ENCODE data around the gene HDAC6. TPM values are rescaled to one million over a fixed set of nuclear protein-coding genes. Genes with fewer than 3 reads are reported as not detected.

The HDAC6 gene
- total RNA-seq: 42.8 and 51.6 TPM in 2 replicates

DNA sequence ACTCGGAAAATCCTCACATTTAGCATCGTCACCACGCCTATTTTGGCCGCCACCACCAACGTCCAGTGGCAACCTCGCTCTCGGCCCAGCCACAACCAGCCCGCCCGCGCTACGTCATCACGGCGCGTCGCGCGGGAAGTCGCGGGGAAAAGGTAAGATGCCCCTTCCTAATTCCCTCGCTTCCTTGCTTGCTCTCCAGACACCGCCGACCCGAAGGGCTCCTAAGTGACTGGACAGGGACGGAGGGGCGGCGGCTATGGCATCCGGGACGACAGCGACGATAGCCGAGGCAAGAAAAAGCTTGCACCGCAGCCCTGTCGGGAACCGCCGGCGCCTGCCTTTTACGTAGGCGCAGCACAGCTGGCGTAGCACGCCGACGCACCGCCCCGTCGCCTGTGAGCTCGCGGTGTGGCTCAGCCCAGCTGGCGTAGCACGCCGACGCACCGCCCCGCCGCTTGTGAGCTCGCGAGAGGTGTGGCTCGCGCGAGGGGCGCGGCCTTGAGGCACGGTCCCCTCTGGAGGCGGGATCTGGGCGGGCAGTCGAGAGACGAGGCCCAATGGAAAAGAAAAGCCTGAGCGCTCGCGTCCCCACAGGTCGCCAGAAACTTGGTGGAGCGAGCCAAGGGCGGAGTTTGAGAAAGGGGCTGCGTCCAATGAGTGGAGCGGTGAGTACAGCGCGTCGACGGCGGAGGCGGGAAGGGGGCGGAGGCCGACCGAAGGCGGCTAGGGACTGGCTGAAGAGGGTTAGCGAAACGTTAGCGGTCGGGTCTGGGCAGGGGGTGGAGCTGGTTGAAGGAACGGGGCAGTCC, at the start of gene HDAC6:
Gene HDAC6, plus strand, starts transcription at position 788 of the 809 bp plus-strand sequence. CDS start 626 bp downstream, outside the sequence.

DNA sequence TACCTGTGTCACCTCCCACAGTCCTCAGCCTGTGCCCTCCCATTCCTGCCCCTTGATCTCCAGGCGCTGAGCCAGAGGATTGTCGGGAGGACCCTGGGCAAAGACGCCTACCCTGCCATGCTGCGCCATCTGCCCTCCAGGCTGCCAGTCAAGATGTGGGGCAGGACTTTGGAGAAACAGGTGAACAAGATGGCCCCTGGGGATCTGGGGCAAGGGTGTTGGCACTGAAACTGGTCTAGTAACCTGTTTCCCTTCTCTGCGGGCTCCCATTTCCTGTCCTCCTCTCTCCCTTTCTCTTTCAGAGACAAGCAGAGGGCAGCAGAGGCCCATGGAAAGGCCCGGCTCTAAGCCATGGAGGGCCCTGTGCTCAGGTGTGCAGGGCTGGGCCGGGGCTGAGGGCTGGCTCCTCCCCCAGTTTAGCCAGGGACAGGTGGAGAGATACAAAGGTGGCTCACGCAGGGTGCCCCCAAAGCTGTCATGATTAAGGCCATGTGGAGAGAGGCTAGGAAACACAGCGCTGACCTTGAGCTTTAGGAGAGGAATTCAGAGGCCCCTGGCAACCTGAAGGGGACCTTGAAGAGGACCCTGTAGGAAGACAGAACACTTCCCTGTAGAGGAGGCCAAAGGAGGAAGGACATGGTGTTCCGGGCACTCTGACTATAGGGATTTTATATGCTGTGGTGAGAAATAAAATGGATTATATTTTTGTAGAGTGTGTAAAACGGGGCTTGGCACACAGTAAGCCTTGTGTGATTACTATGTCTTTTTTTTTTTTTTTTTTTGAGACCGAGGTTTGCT, 40.0 kb upstream of the HDAC6 start, which contains the start of gene GLOD5:
Gene GLOD5, plus strand, starts transcription at position 74 of the 798 bp plus-strand sequence. Its CDS starts 44 bp downstream, at position 118.

DNA sequence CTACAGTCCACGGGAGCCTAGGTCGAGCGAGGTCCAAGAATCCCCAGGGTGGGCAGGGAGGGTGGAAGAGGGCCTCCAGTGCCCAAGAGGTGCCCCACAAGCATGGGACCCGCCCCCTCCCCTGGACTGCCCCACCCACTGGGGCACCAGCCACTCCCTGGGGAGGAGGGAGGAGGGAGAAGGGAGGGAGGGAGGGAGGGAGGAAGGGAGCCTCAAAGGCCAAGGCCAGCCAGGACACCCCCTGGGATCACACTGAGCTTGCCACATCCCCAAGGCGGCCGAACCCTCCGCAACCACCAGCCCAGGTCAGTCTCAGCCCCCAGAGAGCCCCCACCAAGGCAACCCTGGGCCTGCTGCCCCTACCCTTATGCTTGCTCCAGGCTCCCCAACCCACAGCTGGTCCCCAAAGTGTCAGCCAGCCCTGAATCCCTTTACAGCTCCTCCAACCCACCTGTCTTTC, 15.5 kb upstream of the HDAC6 start, which contains the start of gene GATA1:
Gene GATA1, plus strand, starts transcription at position 250 of the 460 bp plus-strand sequence. CDS start 4,520 bp downstream, outside the sequence.

DNA sequence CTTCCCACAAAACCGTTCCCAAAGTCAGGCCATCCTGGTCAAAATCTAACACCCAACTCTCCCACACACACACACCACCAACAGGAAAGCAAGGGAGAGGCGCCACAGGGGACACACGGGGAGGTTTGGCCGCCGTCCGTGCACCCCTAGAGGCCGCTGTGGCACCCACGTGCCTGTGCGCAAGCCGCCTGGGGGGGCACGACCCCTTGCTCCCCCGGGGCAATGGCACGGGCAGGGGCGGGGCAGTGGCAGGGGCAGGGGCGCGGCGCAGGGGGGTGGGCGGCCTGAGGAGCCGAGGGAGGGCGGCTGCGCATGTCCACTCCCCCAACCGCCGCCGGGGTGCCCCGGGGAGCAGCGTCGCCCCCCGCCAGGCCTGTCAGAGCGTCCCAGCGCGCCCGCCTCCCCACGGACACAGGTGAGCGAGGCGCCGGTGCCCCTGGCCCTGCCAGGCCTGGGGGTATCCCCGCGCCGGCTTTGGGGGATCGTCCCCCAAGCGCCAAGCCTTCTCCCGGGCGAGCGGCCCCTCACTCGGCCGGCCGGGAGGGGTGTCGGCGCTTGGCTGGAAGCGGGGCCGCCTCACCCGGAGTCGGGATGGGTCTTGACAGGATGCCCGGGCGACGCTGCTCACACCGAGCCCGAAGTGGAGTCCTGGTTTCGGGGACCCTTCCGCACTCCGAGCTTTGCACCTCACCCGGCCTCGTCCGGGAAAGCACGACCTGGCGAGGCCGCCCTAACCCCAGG, 24.4 kb downstream of the HDAC6 start, which contains the start of gene ERAS:
Gene ERAS, plus strand, starts transcription at position 379 of the 741 bp plus-strand sequence. CDS start 2,611 bp downstream, outside the sequence.

DNA sequence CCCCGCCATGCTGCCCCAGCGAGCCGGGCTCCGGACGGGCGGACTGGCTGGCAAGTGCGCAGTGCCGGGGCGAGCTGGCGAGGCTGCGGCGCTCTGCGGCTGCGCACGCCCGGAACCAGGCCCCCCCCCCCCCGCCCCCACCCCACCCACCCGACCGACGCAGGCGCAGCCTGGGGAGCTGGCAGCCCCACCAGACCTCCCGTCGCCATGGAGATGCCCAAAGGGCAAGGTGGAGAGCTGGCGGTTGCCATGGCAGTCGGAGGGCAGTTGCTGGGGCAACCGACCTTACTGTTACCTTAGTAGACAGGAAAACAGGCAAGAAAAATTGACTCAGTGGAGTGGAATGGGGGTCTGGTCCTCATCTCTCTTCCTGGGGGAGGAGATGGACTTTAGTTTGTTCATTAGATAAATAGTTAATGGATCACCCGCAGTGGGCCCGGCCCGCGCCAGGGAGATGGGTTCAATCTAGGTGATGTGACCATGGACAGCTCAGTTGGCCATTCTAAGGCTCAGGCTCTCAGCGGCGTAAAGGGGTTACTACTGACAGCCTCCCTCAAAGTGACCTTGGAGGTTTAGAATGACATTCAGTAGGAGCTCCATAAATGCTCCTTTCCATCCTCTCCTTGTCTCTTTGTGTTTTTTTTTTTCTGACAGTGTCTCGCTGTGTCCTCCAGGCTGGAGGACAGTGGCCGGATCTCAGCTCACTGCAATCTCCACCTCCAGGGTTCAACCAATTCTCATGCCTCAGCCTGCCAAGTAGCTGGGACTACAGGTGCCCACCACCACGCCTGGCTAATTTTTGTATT, 33.9 kb downstream of the HDAC6 start, which contains the start of gene PCSK1N:
Gene PCSK1N, minus strand, starts transcription at position 87 of the 806 bp plus-strand sequence. Its CDS starts 78 bp downstream, at position 9.

Other genes with a start within 250 kb of the HDAC6 start
- gene RBM3, start 227.6 kb upstream of the HDAC6 start, total RNA-seq: 250 and 253 TPM in 2 replicates
- gene WDR13, start 204.6 kb upstream of the HDAC6 start, total RNA-seq: 131 and 149 TPM in 2 replicates
- gene WAS, start 118.3 kb upstream of the HDAC6 start, total RNA-seq: 0.17 and 0.89 TPM in 2 replicates
- 21.7 and 23.6 TPM in 2 replicates for gene SUV39H1, start 105.3 kb upstream of the HDAC6 start, total RNA-seq
- not detected in 2 replicates for gene GLOD5, start 40.3 kb upstream of the HDAC6 start, total RNA-seq
- not detected in 2 replicates for gene GATA1, start 15.5 kb upstream of the HDAC6 start, total RNA-seq
- gene ERAS, start 24.4 kb downstream of the HDAC6 start, total RNA-seq: not detected in 2 replicates
- 0.17 TPM in 1 of 2 replicates, not detected in the other for gene PCSK1N, start 33.5 kb downstream of the HDAC6 start, total RNA-seq
- 58.7 and 71.3 TPM in 2 replicates for gene TIMM17B, start 95.7 kb downstream of the HDAC6 start, total RNA-seq
- gene PQBP1, start 95.9 kb downstream of the HDAC6 start, total RNA-seq: 68.1 and 77.9 TPM in 2 replicates
- gene SLC35A2, start 109.6 kb downstream of the HDAC6 start, total RNA-seq: 30.9 and 35.3 TPM in 2 replicates
- gene PIM2, start 117.0 kb downstream of the HDAC6 start, total RNA-seq: 10.9 and 11.9 TPM in 2 replicates
- gene OTUD5, start 155.5 kb downstream of the HDAC6 start, total RNA-seq: 37.0 and 38.7 TPM in 2 replicates
- 1.3 TPM in 2 replicates for gene KCND1, start 169.8 kb downstream of the HDAC6 start, total RNA-seq
- gene GRIPAP1, start 200.2 kb downstream of the HDAC6 start, total RNA-seq: 10.8 and 11.0 TPM in 2 replicates
- 46.1 and 51.9 TPM in 2 replicates for gene TFE3, start 241.3 kb downstream of the HDAC6 start, total RNA-seq